ENCODE data around the gene OPN1MW3.
"Not testable (repeated sequence)": the region's sequence is repeated elsewhere in the genome, so short reads cannot be mapped to it uniquely, and the experiment has no call there.

OPN1MW3 gene

GRCh38 chrX:154298312-154298711 is 40.9 kb downstream of the OPN1MW3 start:
- no peak for DNase-seq

DNA sequence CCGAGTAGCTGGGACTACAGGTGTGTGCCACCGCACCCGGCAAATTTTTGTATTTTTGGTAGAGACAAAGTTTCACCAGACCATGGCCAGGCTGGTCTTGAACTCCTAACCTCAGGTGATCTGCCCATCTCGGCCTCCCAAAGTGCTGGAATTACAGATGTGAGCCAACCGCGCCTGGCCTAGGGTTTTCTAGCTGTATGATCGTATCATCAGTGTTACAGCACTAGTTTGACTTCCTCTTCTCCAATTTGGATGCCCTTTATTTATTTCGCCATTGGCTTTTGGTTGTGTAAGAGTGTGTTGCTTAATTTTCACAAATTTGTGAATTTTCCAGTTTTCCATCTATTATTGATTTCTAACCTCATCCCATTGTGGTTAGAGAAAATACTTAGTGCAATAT is 43.4 kb downstream of the OPN1MW3 start:
- DNase-seq, result no peak

GRCh38 chrX:154302998-154303397 is 45.6 kb downstream of the OPN1MW3 start:
- not testable (repeated sequence) for DNase-seq

DNA sequence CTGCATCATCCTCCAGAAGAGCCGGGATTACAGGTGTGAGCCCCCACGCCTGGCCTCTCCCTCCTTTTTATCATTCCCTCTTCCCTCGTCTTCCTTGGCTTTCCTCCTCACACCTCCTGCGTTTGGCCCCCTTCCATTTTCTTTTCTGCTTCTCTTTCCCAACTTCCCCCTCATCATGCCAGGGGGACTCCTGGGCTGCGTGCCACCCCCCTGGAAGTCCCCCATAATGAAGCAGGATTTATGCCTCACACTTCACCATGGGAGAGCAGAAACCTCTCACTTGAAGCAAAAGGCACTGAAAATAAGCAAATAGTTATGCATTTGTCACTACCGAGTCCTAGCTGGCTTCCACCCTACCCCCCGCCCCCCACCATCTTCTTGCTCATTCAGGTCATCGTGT is 46.1 kb downstream of the OPN1MW3 start:
- no peak for DNase-seq

DNA sequence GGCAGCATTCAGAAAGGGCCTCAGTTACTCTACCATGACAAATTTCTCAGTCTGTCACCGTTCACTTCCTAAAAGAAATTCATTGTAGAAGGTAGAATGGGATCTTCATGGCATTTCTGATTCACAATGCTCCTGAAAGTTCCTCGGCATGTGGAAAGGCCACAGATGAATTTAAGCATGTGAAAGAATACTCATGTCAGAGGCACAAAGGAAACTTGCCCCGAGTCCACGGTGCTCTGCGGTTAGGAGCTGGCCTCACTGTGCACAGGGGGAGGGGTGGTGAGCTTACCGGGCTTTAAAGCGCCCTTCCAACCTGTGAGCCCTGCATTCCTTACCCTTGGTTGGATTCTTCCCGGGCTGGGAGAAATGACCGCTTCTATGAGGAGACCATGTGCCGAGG is 47.5 kb downstream of the OPN1MW3 start:
- no peak for DNase-seq

DNA sequence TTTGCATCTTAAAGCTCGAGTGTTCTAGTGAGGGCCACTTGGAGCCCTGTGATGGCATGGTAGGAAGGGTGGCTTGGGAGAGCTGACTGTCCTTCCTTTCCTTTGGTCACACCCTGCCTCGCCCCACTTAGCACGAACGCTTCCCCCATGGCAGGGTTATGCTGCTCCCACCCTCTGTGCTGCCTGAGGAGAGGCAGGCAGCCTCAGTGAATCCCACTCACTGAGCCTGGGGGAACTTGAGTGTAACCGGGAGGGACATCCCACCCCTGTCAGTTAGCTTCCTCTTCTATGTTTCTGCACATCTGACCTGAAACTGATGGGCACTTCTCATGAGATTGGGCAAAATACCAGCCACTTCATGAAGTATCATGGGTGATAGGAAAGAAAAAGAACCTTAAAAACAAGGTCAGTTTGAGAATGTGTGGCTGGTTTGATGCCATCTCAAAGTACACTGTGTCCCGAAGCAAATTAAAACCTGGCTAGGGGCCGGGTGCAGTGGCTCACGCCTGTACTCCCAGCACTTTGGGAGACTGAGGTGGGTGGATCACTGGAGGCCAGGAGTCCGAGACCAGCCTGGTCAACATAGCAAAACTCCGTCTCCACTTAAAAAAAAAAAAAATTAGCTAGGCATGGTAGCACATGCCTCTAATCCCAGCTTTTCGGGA is 48.3 kb downstream of the OPN1MW3 start:
- no peak for DNase-seq

DNA sequence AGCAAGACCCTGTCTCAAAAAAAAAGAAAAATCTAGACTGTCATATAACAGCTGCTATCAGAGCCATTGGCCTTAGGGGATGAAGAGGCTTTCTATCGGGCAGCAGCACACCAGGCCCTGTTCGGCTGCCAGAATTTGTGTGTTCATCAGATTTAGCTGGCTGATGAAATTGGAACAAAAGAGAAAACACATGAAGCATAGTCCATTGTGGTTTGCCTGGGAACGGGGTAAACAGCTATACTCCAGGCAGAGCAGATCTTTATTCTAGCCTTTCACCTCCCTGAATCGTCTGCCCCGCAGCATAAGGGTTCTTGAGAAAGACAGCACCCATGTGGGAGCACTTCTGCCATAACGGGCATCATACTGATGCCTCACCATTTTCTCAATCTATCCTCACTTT is 49.8 kb downstream of the OPN1MW3 start:
- DNase-seq, result no peak

DNA sequence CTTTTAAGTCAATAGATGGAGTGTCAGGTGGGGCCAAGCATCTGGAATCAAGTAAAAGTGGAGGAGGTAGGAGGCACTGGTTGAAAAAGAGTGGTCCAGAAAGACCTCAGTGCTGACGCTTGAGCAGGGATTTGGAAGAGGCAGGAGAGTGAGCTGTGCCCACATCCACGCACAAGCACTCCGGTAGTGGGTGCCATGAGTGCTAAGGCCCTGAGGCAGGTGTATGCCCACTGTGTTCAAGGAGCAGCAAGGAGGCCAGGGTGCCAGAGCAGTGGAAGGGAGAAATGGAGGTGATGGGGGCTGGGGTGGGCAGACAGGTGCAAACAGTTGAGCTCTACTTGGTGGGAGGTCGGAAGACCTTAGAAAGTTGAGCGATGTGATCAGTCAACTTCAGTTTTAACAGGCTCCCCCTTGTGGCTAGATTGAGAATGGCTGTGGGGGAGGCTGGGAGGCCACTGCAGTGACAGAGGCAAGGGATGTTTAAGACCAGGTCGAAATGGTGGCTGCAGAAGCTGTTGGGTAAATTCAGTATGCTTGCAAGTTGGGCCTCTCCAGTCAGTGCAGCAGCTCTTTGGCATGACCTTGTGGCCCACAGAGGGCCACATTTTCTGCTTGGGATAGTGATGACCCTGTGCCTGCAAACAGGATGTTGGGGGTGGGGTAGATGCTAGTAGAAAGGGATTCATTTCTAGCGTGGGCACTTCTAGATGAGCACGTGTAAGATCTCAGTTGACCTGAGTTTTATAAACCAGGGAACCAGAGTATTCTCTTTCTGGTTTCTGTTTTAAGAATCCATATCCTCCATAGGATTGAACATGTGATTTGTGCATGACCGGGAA is 50.9 kb downstream of the OPN1MW3 start:
- no peak for DNase-seq

- no peak for DNase-seq
Observed at GRCh38 chrX:154309041-154309775, 51.8 kb downstream of the OPN1MW3 start.

GRCh38 chrX:154310616-154311536 is 53.5 kb downstream of the OPN1MW3 start:
- no peak for DNase-seq

- no peak for DNase-seq
Observed at GRCh38 chrX:154312116-154312515, 54.7 kb downstream of the OPN1MW3 start.

- DNase-seq, result no peak
Observed at GRCh38 chrX:154313147-154313546, 55.8 kb downstream of the OPN1MW3 start.

GRCh38 chrX:154315416-154315815 is 58.0 kb downstream of the OPN1MW3 start:
- DNase-seq, result no peak

GRCh38 chrX:154317391-154317995 is 60.1 kb downstream of the OPN1MW3 start:
- no peak for DNase-seq

- no peak for DNase-seq
Observed at GRCh38 chrX:154320406-154320805, 63.0 kb downstream of the OPN1MW3 start.
